ENCODE results near the gene BLNK. TPM values are rescaled to one million over a fixed set of nuclear protein-coding genes. Genes with fewer than 3 reads are reported as not detected.

Gene BLNK
- total and polyA plus RNA-seq, 2 donors (not counting 1 experiment from before 2014, with no cell fraction given), result 153 to 205 TPM

- Histone ChIP-seq H3K27ac (ENCODE audit: low read length in 2 of 2) (peak overlapping the region; percentile 79 to 88), H3K9me3 (ENCODE audit: control extremely low read depth in 1 of 3, control insufficient read depth in 2 of 3, insufficient read depth in 1 of 3, low read length in 2 of 3) (peaks cover 0 to 4% (median 0%) of the 10 kb centered on the region in 3 donors), H3K27me3 (replicated peaks in 1 of 4; ENCODE audit: control extremely low read depth in 1 of 4, control insufficient read depth in 3 of 4, insufficient read depth in 4 of 4, low read length in 3 of 4) (no peaks in the 10 kb centered on the region), H3K4me2 (replicated peaks; ENCODE audit: low read depth, low read length, poor library complexity, severe bottlenecking) (peak overlapping the region; percentile 83), H3K79me2 (ENCODE audit: control insufficient read depth, insufficient read depth, low read length) (peaks cover 66% of the 10 kb centered on the region), H3K4me3 (ENCODE audit: control extremely low read depth in 1 of 5, extremely low read depth in 1 of 5, insufficient read depth in 1 of 5, low read depth in 2 of 5, low read length in 4 of 5) (peak overlapping the region; percentile 73 to 97 (median 96)), H4K20me1 (ENCODE audit: control insufficient read depth, insufficient read depth, low read length, poor library complexity, severe bottlenecking) (peaks cover 10% of the 10 kb centered on the region), H3K4me1 (ENCODE audit: control insufficient read depth in 2 of 2, insufficient read depth in 2 of 2, low read length in 2 of 2) (peaks cover 61 to 63% of the 10 kb centered on the region in 2 donors), H2AFZ (ENCODE audit: insufficient read depth, low read depth, low read length, poor library complexity, severe bottlenecking) (peak overlapping the region; percentile 54), H3K36me3 (replicated peaks in 1 of 2; ENCODE audit: control extremely low read depth in 1 of 2, control insufficient read depth in 1 of 2, extremely low read depth in 1 of 2, insufficient read depth in 2 of 2, low read length in 1 of 2) (peaks cover 0 to 10% of the 10 kb centered on the region in 2 experiments), H3K9ac (ENCODE audit: low read length) (peak overlapping the region; percentile 91)
- peak overlapping the region; percentile 97 for H3K4me3 Mint-ChIP-seq
- H3K4me1 Mint-ChIP-seq, result peaks cover 80% of the 10 kb centered on the region
- peak overlapping the region; percentile 99 for H3K27ac Mint-ChIP-seq
- no peaks in the 10 kb centered on the region for H3K27me3 Mint-ChIP-seq
- CTCF ChIA-PET, result interaction anchor here (1.0 to 8.7 kb wide), 8 partner anchors 11 to 43 kb away, joined by 3 to 153 read pairs (median 10); no protein-coding TSS in a partner anchor
- H3K9me3 Mint-ChIP-seq (ENCODE audit: insufficient read depth), result no peaks in the 10 kb centered on the region
- ATAC-seq (ENCODE audit: low read depth) (no peak), DNase-seq (peak; percentile 31)
- WGBS (ENCODE audit: insufficient coverage), result no CpG with 5 or more reads among the region's 8 CpGs
- TF ChIP-seq EZH2 (IDR thresholded peaks at IDR 0.05; ENCODE audit: borderline replicate concordance, insufficient read depth, low read depth, low read length, poor library complexity, severe bottlenecking) (no peak), CTCF (IDR thresholded peaks at IDR 0.05) (no peak)
- POLR2A ChIA-PET, result interaction anchor here (0.8 to 5.8 kb wide), 8 partner anchors 14 to 43 kb away, joined by 3 to 48 read pairs (median 6); no protein-coding TSS in a partner anchor
- intact Hi-C loops (cut with micrococcal nuclease), result loop anchor here (1.0 to 5.0 kb wide), 2 partner anchors 16 to 515 kb away; partner anchors contain the start of gene ENTPD1
These were observed 1.2 kb upstream of the BLNK start for GRCh38 chr10:96272316-96273280.

All from B cell (primary cell).